CD4-positive, CD25-positive, alpha-beta regulatory T cell (primary cell): ENCODE results near the gene C4BPB. TPM values are rescaled to one million over a fixed set of nuclear protein-coding genes. Genes with fewer than 3 reads are reported as not detected.

Experiments
- ATAC-seq, 2 donors: fragments of 150-1000 bp; cut with Tn5 transposase; one replicate each; pipeline ENCODE4 v1.10.0; 2021; ENCODE audit warnings: low read depth in 2 of 2, moderate number of reproducible peaks in 2 of 2, moderate library complexity in 1 of 2
- DNase-seq, 3 donors: peaks; one replicate each; pipeline versions ENCODE4 v3.0.0 to v3.0.0-alpha.2; 2012 to 2022; ENCODE audit warnings: mixed read lengths in 1 of 3
- H3K27ac ChIP-seq: one replicate; pipeline ENCODE4 v1.7.0; 2013; ENCODE audit warnings: mild to moderate bottlenecking, low read length; ENCODE audit not compliant: insufficient read depth, poor library complexity, severe bottlenecking
- H3K27me3 ChIP-seq: one replicate; pipeline ENCODE4 v1.7.0; 2013; ENCODE audit warnings: low read length; ENCODE audit not compliant: control insufficient read depth, insufficient read depth
- H3K36me3 ChIP-seq: one replicate; pipeline ENCODE4 v1.7.0; 2013; ENCODE audit warnings: mild to moderate bottlenecking, low read length, moderate library complexity; ENCODE audit not compliant: control insufficient read depth, insufficient read depth
- H3K4me1 ChIP-seq: 2 replicates; pipeline ENCODE4 v1.7.0; 2013; ENCODE audit warnings: mild to moderate bottlenecking, low read length; ENCODE audit not compliant: insufficient read depth, control insufficient read depth, poor library complexity, severe bottlenecking
- H3K4me3 ChIP-seq: one replicate; pipeline ENCODE4 v1.7.0; 2013; ENCODE audit warnings: low read depth, mild to moderate bottlenecking, low read length, moderate library complexity
- H3K9me3 ChIP-seq, 2 experiments: 1 replicate in 1 of 2; 2 replicates in 1 of 2; pipeline ENCODE4 v1.7.0; 2013; ENCODE audit warnings: low read length in 2 of 2, mild to moderate bottlenecking in 1 of 2, moderate library complexity in 1 of 2; ENCODE audit not compliant: control insufficient read depth in 2 of 2
- H3K27ac Mint-ChIP-seq, 3 donors: one replicate each; pipeline ENCODE4 v1.8.0; 2020 to 2022; ENCODE audit warnings: mild to moderate bottlenecking in 3 of 3, mixed read lengths in 3 of 3, moderate library complexity in 2 of 3
- H3K27me3 Mint-ChIP-seq: one replicate; pipeline ENCODE4 v1.8.0; 2022; ENCODE audit warnings: mild to moderate bottlenecking, mixed read lengths
- H3K36me3 Mint-ChIP-seq: one replicate; pipeline ENCODE4 v1.8.0; 2020; ENCODE audit warnings: mixed read lengths
- H3K4me1 Mint-ChIP-seq, 4 donors: one replicate each; pipeline ENCODE4 v1.8.0; 2020 to 2022; ENCODE audit warnings: mixed read lengths in 4 of 4, mild to moderate bottlenecking in 1 of 4
- H3K4me3 Mint-ChIP-seq, 4 donors: one replicate each; pipeline ENCODE4 v1.8.0; 2020 to 2022; ENCODE audit warnings: mild to moderate bottlenecking in 4 of 4, mixed read lengths in 4 of 4, moderate library complexity in 3 of 4
- H3K9me3 Mint-ChIP-seq, 7 donors: one replicate each; pipeline ENCODE4 v1.8.0; 2020 to 2022; ENCODE audit warnings: mixed read lengths in 7 of 7, mild to moderate bottlenecking in 3 of 7, moderate library complexity in 2 of 7
- polyA plus RNA-seq, 4 donors: library from polyadenylated mRNA; unstranded; fragments of 300-500 nt; fragmentation: Illumina TruSeq; gene quantifications; one replicate each; pipeline ENCODE4 v1.2.3, GENCODE V29; 2021
- total RNA-seq: library from RNA; stranded (reverse); gene quantifications from one replicate; pipeline ENCODE4 v1.2.3, GENCODE V29; 2022

C4BPB gene
- total and polyA plus RNA-seq, 5 donors from 2014 or later, result 0.72 TPM; not detected in 4

- no peak for DNase-seq
- no peaks in the 10 kb centered on the region for H3K9me3 ChIP-seq
- peak overlapping the region in 1 of 4 donors; percentile 98 for H3K4me3 Mint-ChIP-seq
- H3K27me3 Mint-ChIP-seq, result peaks cover 11% of the 10 kb centered on the region
- peak overlapping the region; percentile 97 for H3K4me3 ChIP-seq
- peaks cover 0 to 2% (median 0%) of the 10 kb centered on the region in 7 donors for H3K9me3 Mint-ChIP-seq
- H3K27ac ChIP-seq, result no peak overlapping the region
- H3K4me1 Mint-ChIP-seq, result peaks cover 46 to 82% (median 63%) of the 10 kb centered on the region in 4 donors
- H3K36me3 ChIP-seq, result peaks cover 31% of the 10 kb centered on the region
- H3K27ac Mint-ChIP-seq, result no peak overlapping the region
- H3K36me3 Mint-ChIP-seq, result peaks cover 22% of the 10 kb centered on the region
- H3K4me1 ChIP-seq, result peaks cover 39% of the 10 kb centered on the region
- H3K27me3 ChIP-seq, result no peaks in the 10 kb centered on the region
- no peak for ATAC-seq
Measured at GRCh38 chr1:207049054-207049453, 39.6 kb upstream of the C4BPB start.

DNA sequence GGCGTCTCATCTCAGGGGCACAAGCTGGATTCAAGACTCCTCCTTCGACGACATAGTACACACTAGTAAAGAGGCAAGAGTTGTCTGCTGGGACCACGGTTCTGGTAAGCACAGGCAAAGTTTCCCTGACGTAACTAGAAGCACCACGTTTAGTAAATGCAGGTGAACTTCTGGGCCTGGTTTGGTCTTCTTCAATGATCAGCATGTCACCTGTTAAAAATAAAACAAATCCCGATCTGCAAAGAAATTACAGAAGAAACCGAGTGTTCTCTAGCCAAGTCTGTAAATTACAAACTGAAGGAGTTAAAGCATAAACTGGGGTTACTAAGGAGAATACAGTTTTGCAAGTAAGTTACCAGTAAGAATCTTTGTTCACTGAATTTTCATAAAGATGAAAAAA lies 39.1 kb upstream of the C4BPB start:
- ATAC-seq (no peak), DNase-seq (no peak)
- Mint-ChIP-seq H3K4me3 (peak overlapping the region; percentile 93 to 100 (median 97)), H3K36me3 (peaks cover 22% of the 10 kb centered on the region), H3K9me3 (peaks cover 0 to 2% (median 0%) of the 10 kb centered on the region in 7 donors), H3K27me3 (peaks cover 13% of the 10 kb centered on the region), H3K4me1 (peaks cover 43 to 81% (median 62%) of the 10 kb centered on the region in 4 donors), H3K27ac (peak overlapping the region in 2 of 3 donors; percentile 91 to 96)
- Histone ChIP-seq H3K36me3 (peaks cover 31% of the 10 kb centered on the region), H3K4me3 (peak overlapping the region; percentile 97), H3K9me3 (no peaks in the 10 kb centered on the region), H3K27ac (no peak overlapping the region), H3K4me1 (peaks cover 39% of the 10 kb centered on the region), H3K27me3 (no peaks in the 10 kb centered on the region)

- Histone ChIP-seq H3K27ac (peak overlapping the region; percentile 71), H3K36me3 (peaks cover 31% of the 10 kb centered on the region), H3K4me3 (peak overlapping the region; percentile 97), H3K4me1 (peaks cover 38% of the 10 kb centered on the region), H3K27me3 (no peaks in the 10 kb centered on the region), H3K9me3 (no peaks in the 10 kb centered on the region)
- Mint-ChIP-seq H3K27ac (peak overlapping the region; percentile 91 to 98 (median 96)), H3K27me3 (peaks cover 16% of the 10 kb centered on the region), H3K9me3 (peaks cover 0 to 2% (median 0%) of the 10 kb centered on the region in 7 donors), H3K36me3 (peaks cover 18% of the 10 kb centered on the region), H3K4me3 (peak overlapping the region; percentile 93 to 100 (median 97)), H3K4me1 (peaks cover 38 to 76% (median 57%) of the 10 kb centered on the region in 4 donors)
- ATAC-seq (peak; percentile 42 to 43), DNase-seq (peak; percentile 37 to 79 (median 63))
Measured at GRCh38 chr1:207049974-207050391, 38.7 kb upstream of the C4BPB start.

DNA sequence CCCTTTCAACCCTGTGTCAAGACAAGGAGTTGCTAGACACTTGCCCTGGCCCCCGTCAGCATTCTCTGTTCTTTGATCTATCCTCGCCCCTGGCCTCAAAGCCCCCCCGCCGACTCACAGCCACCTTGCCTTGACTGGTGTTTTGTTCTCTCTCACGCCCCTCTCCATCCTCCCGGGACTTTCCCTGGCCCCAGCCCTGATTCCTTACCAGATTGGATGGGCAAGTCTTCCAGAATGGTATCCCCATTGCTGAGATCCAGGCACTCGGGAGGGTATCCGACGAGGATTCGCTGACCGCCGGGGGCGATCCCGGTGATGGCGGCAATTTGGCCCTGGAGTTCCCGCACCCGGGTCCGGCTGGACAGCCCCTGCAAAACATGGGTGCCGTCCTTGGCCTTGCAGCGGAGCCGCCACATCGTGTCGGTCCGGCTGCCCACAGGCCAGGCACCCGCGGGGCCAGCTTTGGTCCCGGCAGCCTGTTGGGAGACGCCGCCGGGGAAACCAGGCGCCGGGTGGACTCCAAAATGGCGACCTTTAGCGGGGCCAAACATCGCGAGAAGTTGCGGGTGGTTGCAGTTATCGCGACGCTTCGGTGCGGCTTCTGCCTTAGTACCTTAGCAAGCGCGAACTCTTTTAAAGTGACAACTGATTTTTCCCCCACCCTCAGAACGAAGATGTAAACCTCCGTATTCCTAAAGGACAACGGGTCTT lies 38.0 kb upstream of the C4BPB start:
- Mint-ChIP-seq H3K36me3 (peaks cover 13% of the 10 kb centered on the region), H3K27me3 (peaks cover 16% of the 10 kb centered on the region), H3K4me3 (peak overlapping the region; percentile 93 to 100 (median 97)), H3K9me3 (peaks cover 0 to 2% (median 0%) of the 10 kb centered on the region in 7 donors), H3K27ac (peak overlapping the region; percentile 53 to 98 (median 91)), H3K4me1 (peaks cover 32 to 71% (median 51%) of the 10 kb centered on the region in 4 donors)
- H3K36me3 ChIP-seq, result peaks cover 30% of the 10 kb centered on the region
- H3K4me3 ChIP-seq, result peak overlapping the region; percentile 97
- peak; percentile 45 to 50 for ATAC-seq
- H3K27ac ChIP-seq, result peak overlapping the region; percentile 71
- peaks cover 33% of the 10 kb centered on the region for H3K4me1 ChIP-seq
- H3K27me3 ChIP-seq, result peaks cover 3% of the 10 kb centered on the region
- DNase-seq, result peak; percentile 81 to 93 (median 89)
- no peaks in the 10 kb centered on the region for H3K9me3 ChIP-seq

GRCh38 chr1:207051191-207051943 lies 37.3 kb upstream of the C4BPB start, which contains the start of gene YOD1:
TSS of gene YOD1 (minus strand) at chr1:207051208. CDS start at chr1:207051030, 178 bp downstream.
- ATAC-seq (no peak), DNase-seq (no peak)
- H3K27ac ChIP-seq, result peak within 1 kb of the TSS; percentile 71
- H3K4me1 ChIP-seq, result peaks cover 33% of the 10 kb centered on the region
- H3K4me3 Mint-ChIP-seq, result peak within 1 kb of the TSS; percentile 93 to 100 (median 97)
- peaks cover 10% of the 10 kb centered on the region for H3K36me3 Mint-ChIP-seq
- peak within 1 kb of the TSS; percentile 97 for H3K4me3 ChIP-seq
- H3K27me3 Mint-ChIP-seq, result peaks cover 18% of the 10 kb centered on the region
- H3K36me3 ChIP-seq, result peaks cover 26% of the 10 kb centered on the region
- H3K9me3 Mint-ChIP-seq, result peaks cover 0 to 2% (median 0%) of the 10 kb centered on the region in 7 donors
- no peaks in the 10 kb centered on the region for H3K9me3 ChIP-seq
- H3K4me1 Mint-ChIP-seq, result peaks cover 26 to 65% (median 46%) of the 10 kb centered on the region in 4 donors
- H3K27ac Mint-ChIP-seq, result peak within 1 kb of the TSS; percentile 91 to 98 (median 96)
- H3K27me3 ChIP-seq, result peaks cover 5% of the 10 kb centered on the region

DNA sequence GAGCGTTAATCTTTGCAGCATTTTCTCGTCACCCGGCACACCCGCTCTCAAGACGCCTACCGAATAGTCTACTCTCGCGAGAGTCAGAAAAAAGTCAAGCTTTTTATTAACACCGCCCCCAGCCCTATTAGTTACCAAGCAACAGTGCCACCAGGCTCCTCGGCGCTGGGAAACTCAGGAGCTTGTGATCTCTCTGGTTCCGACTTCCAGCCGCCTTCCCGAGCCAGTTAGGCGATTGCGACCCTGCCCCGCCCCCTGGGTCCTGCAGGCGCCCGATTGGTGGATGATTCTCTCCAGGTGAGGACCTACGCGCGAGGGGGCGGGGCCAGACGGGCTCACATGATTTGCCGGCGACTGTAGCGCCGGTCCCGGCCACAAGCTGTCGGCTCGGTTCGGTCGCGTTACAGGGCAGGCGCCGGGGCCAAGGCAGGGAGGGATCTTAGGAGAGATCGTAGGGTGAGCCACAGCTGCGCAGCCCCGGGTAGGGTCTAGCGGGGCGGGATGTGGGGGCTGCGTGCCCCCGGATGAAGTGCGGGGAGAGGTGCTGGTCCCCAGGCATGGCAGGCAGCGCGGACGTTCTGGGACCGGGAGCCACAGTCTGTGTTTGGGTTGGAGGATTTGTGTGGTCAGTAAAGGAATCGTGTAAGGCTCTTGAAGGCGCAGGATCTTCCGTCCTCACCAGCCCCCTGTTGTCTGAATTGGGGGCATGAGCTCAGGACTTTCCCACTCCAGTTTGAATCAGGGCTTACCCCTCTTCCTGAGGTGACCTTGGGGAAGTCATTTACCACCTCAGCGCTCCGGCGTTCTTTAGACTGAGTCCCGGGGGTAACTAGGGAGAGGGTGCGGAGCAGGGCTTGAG lies 35.5 kb upstream of the C4BPB start, which contains the start of gene PFKFB2:
PFKFB2 (plus strand) TSS at position 365 of the 859 bp plus-strand sequence. CDS start 1,443 bp downstream, outside the sequence.
- Mint-ChIP-seq H3K27me3 (peaks cover 20% of the 10 kb centered on the region), H3K4me1 (peaks cover 11 to 47% (median 30%) of the 10 kb centered on the region in 4 donors), H3K27ac (peak within 1 kb of the TSS; percentile 86 to 99 (median 95)), H3K9me3 (peaks cover 0 to 2% (median 0%) of the 10 kb centered on the region in 7 donors), H3K36me3 (peaks cover 5% of the 10 kb centered on the region), H3K4me3 (peak within 1 kb of the TSS; percentile 93 to 100 (median 97))
- peaks cover 31% of the 10 kb centered on the region for H3K4me1 ChIP-seq
- DNase-seq (peak; percentile 93 to 94 (median 94)), ATAC-seq (peak; percentile 85 to 87)
- peaks cover 5% of the 10 kb centered on the region for H3K27me3 ChIP-seq
- H3K9me3 ChIP-seq, result no peaks in the 10 kb centered on the region
- peak within 1 kb of the TSS; percentile 88 for H3K4me3 ChIP-seq
- H3K27ac ChIP-seq, result peak within 1 kb of the TSS; percentile 70
- peaks cover 13% of the 10 kb centered on the region for H3K36me3 ChIP-seq
